Dedifferentiated amniotic fluid mesenchymal stem cell (primary cell): ENCODE data around the gene ORAI3.

Source experiments
- DNase-seq: peaks from one replicate; pipeline ENCODE4 v3.0.0-alpha.2; 2016; ENCODE audit errors: extremely low spot score

The ORAI3 gene

GRCh38 chr16:30947859-30948666 lies 805 bp upstream of the ORAI3 start:
- DNase-seq: peak; percentile 96

DNA sequence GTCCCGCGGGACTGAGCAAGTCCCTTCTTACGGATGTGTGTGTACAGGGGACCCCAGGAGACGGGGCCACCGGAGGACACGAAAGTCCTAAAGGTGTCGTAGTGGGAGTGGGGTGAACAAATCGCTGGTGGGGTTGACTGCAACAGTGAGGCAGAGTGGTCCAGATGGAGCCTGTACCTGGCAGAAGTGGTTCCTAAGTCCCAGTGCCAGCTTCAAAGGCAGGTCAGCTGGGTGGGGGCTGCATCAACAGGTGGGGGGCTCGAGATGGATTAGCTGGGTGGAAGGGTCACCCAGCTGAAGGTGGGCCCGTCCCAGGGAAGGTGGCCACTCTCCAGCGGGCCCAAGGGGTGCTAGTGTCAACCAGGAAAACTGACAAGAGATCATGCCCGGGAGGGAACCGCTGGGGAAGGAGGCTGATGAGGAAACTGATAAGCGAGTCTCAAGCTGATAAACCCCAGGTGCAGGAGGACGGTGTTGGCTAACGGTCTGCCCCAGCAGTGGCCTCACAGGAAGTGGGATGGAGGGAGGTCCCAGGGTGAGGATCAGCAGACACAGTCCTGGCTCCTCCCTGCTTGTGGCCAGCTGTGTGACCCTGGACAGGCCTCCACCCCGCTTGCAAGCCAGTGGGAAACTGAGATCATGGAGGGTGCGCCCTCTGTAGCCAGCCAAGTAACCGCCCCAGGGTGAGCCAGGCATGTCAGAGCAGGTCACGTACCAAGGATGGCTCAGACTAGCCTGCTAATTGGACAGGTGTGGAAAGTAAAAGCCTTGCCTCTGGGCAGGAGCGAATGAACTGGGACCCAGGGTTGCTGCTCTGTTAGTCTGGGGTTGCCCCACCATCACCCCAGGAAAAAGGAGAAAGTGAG lies 1.0 kb downstream of the ORAI3 start:
- peak; percentile 60 for DNase-seq

DNA sequence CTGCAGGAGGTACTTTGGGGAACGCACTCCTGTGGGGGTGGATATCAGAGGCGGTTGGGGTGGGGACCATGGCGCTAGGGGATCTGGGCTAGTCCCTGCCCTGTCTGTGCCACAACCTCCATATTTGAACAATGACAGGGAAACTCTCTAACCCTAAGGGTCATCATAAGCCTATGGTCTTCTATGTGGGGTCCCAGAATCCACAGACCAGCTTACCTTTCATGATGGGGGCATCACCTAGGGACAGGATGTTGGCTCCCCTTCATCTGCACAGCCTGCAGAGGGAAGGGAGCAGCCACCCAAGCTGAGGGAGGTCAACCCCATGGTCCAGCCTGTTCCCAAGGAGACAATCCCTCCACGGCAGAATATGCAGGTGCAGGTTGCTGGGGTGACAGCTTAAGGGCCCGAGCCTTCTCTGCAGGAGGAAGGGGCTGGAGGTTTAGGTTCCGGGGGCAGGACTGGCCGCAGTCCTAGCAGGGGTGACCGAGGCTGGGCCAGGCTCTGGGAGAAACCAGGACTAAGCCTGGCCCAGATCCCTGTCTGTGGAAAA lies 1.7 kb downstream of the ORAI3 start:
- no peak for DNase-seq

DNA sequence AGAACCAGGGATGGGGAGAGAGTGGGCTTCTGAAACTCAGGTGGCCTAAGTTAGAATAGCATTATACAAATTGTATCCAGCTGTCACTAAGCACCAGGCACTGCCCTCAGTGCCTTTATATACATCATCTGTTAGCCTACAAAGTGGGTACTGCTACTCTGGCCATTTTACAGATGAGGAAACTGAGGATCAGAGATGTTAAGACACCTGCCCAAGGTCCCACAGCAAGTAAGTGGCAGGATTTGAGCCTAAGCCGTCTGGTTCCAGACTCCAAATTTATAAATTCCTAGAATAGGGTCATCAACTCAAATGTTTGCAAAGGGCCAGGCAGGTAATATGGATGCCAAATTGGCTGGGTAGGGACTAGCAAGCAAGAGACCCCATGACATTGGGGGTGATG lies 2.3 kb downstream of the ORAI3 start:
- DNase-seq: no peak

DNA sequence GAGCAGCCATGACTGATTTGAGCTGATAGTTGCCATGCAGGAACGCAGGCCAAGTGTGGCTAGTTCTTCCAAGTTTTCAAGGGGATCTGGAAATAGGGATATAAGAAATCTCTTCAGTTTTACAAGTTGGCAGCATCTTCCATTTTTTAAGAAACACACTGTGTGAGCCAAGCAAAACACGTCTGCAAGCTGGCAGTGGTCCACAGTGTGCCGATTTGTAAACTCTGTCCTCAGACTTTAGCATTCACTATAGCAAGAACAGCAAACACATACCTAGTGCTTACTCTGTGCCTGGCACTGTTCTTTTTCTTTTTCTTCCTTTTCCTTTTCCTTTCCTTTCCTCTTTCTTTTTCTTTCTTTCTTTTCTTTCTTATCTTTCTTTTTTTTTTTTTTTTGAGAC lies 2.9 kb downstream of the ORAI3 start:
- DNase-seq: peak; percentile 70

DNA sequence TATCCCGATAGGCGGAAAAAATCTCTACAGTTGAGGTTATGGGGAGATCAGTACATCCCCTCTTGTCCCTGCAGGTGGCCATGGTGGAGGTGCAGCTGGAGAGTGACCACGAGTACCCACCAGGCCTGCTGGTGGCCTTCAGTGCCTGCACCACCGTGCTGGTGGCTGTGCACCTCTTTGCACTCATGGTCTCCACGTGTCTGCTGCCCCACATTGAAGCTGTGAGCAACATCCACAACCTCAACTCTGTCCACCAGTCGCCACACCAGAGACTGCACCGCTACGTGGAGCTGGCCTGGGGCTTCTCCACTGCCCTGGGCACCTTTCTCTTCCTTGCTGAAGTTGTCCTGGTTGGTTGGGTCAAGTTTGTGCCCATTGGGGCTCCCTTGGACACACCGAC lies 4.2 kb downstream of the ORAI3 start:
- DNase-seq: no peak

DNA sequence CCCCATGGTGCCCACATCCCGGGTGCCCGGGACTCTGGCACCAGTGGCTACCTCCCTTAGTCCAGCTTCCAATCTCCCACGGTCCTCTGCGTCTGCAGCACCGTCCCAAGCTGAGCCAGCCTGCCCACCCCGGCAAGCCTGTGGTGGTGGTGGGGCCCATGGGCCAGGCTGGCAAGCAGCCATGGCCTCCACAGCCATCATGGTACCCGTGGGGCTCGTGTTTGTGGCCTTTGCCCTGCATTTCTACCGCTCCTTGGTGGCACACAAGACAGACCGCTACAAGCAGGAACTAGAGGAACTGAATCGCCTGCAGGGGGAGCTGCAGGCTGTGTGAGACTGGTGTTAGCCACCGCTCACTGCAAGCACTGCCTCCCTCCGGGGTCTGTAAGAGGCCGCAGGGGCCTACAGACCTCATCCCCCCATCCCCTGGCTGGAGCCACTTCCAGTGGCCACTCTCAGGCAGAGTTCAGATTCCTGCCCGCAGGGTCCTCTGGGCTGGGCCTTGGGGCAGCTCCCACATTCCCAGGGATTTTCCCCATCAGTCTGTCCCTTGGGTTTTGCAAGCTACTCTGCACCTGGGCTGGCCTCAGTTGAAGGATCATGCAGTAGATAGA lies 4.8 kb downstream of the ORAI3 start:
- DNase-seq: peak; percentile 34

DNA sequence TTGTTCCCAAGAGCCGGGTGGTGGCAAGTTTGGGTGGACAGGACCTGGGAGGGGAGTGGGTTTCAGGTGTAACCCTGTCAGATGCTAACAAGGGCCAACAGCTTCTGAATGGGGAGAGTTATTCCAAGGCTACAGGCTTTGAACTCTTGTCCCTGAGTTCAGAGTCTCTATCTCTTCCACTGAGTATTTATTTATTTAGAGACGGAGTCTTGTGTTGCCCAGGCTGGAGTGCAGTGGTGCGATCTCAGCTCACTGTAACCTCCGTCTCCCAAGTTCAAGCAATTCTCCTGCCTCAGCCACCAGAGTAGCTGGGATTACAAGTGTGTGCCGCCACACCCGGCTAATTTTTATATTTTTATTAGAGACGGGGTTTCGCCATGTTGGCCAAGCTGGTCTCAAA lies 6.1 kb downstream of the ORAI3 start:
- no peak for DNase-seq

DNA sequence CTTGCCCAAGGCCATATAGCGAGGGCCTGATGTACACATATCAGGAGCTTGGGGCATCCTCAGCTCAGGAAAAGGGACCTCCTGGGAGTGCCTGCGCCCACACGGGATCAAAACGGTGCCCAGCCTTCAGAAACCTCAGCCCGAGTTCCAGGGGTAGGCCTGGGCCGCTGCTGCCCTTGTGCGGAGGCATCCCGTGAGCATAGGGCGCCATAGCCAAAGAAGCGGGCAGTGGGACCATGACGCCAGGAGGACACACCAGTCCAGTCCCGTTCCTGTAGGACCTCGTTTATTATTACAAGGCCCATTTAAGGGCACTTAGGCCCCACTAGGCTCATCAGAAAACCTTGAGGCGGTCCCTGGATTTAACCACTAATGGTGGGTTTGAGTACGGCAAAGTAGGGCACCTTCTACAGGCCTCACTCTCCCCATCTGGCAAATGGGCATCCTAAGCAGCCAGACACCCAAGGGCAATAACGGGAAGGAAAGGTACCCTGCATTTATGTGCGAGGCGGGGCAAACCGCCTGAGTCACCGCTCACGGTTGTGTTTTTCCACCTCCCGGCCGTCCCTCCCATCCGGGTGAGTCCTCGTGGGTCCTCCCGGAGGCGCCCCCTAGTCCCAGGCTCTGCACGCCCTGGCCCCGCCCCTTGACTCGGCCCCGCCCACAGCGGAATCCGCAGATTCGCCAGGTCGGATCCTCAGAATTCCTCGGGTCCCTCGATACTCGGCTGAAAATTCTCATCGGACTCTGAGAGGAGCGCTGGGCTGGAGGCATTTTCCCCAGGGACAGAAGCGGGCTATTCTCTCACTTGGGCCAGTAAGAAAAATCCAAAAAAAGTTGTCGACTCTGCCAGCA lies 8.0 kb downstream of the ORAI3 start:
- DNase-seq: peak; percentile 63

- peak; percentile 94 for DNase-seq
Measured at GRCh38 chr16:30957456-30958174, 8.7 kb downstream of the ORAI3 start, which contains the start of gene SETD1A. SETD1A (plus strand) TSS chr16:30957754; CDS start chr16:30958732, 978 bp downstream.

GRCh38 chr16:30958175-30959079 lies 9.6 kb downstream of the ORAI3 start:
- DNase-seq: peak; percentile 21

- no peak for DNase-seq
Measured at GRCh38 chr16:30961384-30961783, 12.5 kb downstream of the ORAI3 start.

- no peak for DNase-seq
Measured at GRCh38 chr16:30963925-30964511, 15.2 kb downstream of the ORAI3 start.

DNA sequence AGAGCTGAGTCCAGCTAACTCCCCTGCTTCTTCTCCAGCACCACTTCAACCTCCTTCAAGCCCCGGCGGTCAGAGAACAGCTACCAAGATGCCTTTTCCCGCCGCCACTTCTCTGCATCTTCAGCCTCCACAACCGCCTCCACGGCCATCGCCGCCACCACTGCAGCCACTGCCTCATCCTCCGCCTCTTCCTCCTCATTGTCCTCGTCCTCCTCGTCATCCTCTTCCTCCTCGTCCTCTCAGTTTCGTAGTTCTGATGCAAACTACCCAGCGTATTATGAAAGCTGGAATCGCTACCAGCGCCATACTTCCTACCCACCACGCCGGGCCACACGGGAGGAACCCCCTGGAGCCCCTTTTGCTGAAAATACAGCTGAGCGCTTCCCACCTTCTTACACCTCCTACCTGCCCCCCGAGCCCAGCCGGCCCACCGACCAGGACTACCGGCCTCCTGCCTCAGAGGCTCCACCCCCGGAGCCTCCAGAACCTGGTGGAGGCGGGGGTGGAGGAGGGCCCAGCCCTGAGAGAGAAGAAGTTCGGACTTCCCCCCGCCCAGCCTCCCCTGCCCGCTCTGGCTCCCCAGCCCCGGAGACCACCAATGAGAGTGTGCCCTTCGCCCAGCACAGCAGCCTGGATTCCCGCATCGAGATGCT lies 15.8 kb downstream of the ORAI3 start:
- no peak for DNase-seq

- DNase-seq: no peak
Measured at GRCh38 chr16:30965436-30965835, 16.6 kb downstream of the ORAI3 start.

GRCh38 chr16:30966033-30966619 lies 17.3 kb downstream of the ORAI3 start:
- DNase-seq: no peak

DNA sequence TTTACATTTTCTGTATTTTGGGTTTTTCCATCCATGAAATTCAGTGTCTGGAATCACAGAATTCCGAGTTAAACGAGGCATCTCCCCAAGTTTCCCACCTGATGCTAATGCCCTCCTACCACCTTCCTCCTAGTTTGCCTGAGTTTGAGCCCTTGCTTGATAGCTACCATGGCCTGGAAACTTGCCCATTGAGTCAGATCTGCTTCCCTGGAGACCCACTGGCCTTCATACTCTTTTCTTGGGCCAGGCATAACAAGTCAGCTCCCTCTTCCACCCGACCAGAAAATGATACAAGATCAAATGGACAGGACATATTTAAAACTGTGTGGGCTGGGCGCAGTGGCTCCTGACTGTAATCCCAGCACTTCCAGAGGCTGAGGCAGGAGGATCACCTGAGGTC lies 18.9 kb downstream of the ORAI3 start:
- no peak for DNase-seq

GRCh38 chr16:30969246-30969842 lies 20.5 kb downstream of the ORAI3 start:
- DNase-seq: no peak
